Measurements from ENCODE around the gene RPH3AL. TPM values are rescaled to one million over a fixed set of nuclear protein-coding genes. Genes with fewer than 3 reads are reported as not detected.

The RPH3AL gene
- total and polyA plus RNA-seq, 2 of the 8 experiments (the other 6 are each of a cell fraction or from before 2014, with no cell fraction given) = 5.6 to 5.8 TPM

DNA sequence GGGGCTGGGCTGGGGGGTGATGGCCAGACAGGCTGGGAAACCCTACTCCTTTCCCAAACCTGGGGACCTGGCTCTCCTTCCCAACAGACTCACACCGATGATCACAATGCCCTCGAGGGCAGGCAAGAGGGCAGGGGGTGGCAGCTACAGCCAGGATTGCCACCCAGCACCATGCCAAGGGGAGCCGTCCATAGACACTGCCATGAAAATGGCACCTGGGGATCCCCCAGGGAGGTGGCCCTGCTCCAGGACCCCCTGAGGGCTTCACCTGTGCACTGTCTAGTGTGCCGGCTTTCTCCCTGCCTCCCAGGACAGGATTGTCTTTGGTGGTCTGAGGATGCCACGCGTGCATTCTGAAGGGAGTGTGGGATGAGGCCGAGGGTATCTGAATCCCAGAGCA, 24.6 kb downstream of the RPH3AL start:
- Histone ChIP-seq H3K4me1 (replicated peaks in 1 of 4; ENCODE audit: control insufficient read depth in 3 of 4, insufficient read depth in 4 of 4, low read length in 3 of 4) (peaks cover 0 to 3% (median under 1%) of the 10 kb centered on the region in 4 experiments; a peak in 3 of 7 replicates), H3K36me3 (ENCODE audit: control insufficient read depth in 2 of 4, insufficient read depth in 4 of 4, low read length in 3 of 4) (no peaks in the 10 kb centered on the region), H4K91ac (replicated peaks; ENCODE audit: insufficient read length, low read length) (no peak overlapping the region), H3K56ac (replicated peaks; ENCODE audit: insufficient read length, low read depth, low read length) (no peak overlapping the region), H2BK12ac (ENCODE audit: low read depth, low read length) (0 out of 2 replicates have a peak overlapping the region, but pooled peaks have one; percentile 3), H3K79me2 (ENCODE audit: control insufficient read depth in 1 of 2, insufficient read depth in 2 of 2, low read length in 2 of 2) (no peaks in the 10 kb centered on the region), H2BK5ac (ENCODE audit: low read depth, low read length) (no peak overlapping the region), H3K4ac (replicated peaks; ENCODE audit: insufficient read length, low read depth, low read length) (no peak overlapping the region), H3K18ac (ENCODE audit: extremely low read depth, low read length) (no peak overlapping the region), H3K23ac (ENCODE audit: insufficient read length) (no peak overlapping the region), H3K79me1 (ENCODE audit: low read depth, low read length) (no peaks in the 10 kb centered on the region), H4K20me1 (replicated peaks in 1 of 2; ENCODE audit: control insufficient read depth in 1 of 2, insufficient read depth in 2 of 2, low read length in 2 of 2) (no peaks in the 10 kb centered on the region), H3K9me3 (ENCODE audit: insufficient read depth in 2 of 2, low read depth in 1 of 2, low read length in 1 of 2) (no peaks in the 10 kb centered on the region), H3K4me2 (ENCODE audit: insufficient read depth in 1 of 2, low read depth in 2 of 2, low read length in 2 of 2) (no peak overlapping the region), H3K14ac (ENCODE audit: insufficient read length) (no peak overlapping the region), H2BK15ac (ENCODE audit: low read length) (no peak overlapping the region), H3K4me3 (ENCODE audit: extremely low read depth in 1 of 4, insufficient read depth in 2 of 4, low read depth in 3 of 4, low read length in 4 of 4) (no peak overlapping the region), H4K8ac (ENCODE audit: extremely low read depth, insufficient read depth, low read length) (no peak overlapping the region), H3K9ac (replicated peaks in 1 of 4; ENCODE audit: extremely low read depth in 1 of 4, low read depth in 3 of 4, low read length in 3 of 4) (no peak overlapping the region), H2BK20ac (ENCODE audit: low read length) (no peak overlapping the region), H3K27me3 (replicated peaks in 1 of 4; ENCODE audit: control insufficient read depth in 3 of 4, extremely low read depth in 1 of 4, insufficient read depth in 3 of 4, low read length in 3 of 4) (0 out of 7 replicates have a peak, but pooled peaks cover 0 to 3% (median 0%) of the 10 kb centered on the region in 4 experiments), H2AFZ (ENCODE audit: low read length) (no peak overlapping the region), H2AK5ac (ENCODE audit: low read depth, low read length) (no peak overlapping the region), H3K27ac (ENCODE audit: low read depth, low read length) (no peak overlapping the region), H2BK120ac (replicated peaks; ENCODE audit: low read depth, low read length) (no peak overlapping the region), H4K5ac (ENCODE audit: insufficient read length, low read depth, low read length) (no peak overlapping the region), H3K23me2 (ENCODE audit: low read depth, low read length) (no peaks in the 10 kb centered on the region; the same call in 1 of the 2 replicates)
- POLR2A ChIA-PET (ENCODE audit: partially characterized antibody) = no interaction called here
- WGBS, 2 experiments (ENCODE audit: extremely low coverage in 1 of 2, insufficient coverage in 1 of 2, insufficient read length in 1 of 2, insufficient replicate concordance in 2 of 2, low coverage in 1 of 2, low lambda C conversion rate in 2 of 2, missing lambda C conversion rate in 1 of 2) = 88% methylated on average over 7 of the region's 7 CpGs; no CpG with 5 or more reads in 1 of the 2 experiments
- FAIRE-seq (no peak), DNase-seq (ENCODE audit: low read depth in 1 of 2, low spot score in 2 of 2) (no peak)
- no peak for TF ChIP-seq JUND (IDR thresholded peaks at IDR 0.05; ENCODE audit: low read length)
- no peak for TF ChIP-seq SIN3A (conservative IDR thresholded peaks at IDR 0.05 in 1 of 2, IDR thresholded peaks at IDR 0.05 in 1 of 2; ENCODE audit: low read depth in 1 of 2, low read length in 2 of 2)
- no peak for TF ChIP-seq ASH2L (IDR thresholded peaks at IDR 0.05; ENCODE audit: low read length)
- no peak for TF ChIP-seq CBX5 (IDR thresholded peaks at IDR 0.05; ENCODE audit: low read depth, low read length)
- TF ChIP-seq CHD1 (IDR thresholded peaks at IDR 0.05; ENCODE audit: low read depth, low read length) = no peak
- TF ChIP-seq NRF1 (IDR thresholded peaks at IDR 0.05; ENCODE audit: low read depth, low read length) = no peak
- no peak for TF ChIP-seq SP1 (IDR thresholded peaks at IDR 0.05; ENCODE audit: low read depth, low read length)
- TF ChIP-seq KDM5A (IDR thresholded peaks at IDR 0.05; ENCODE audit: low read length) = no peak
- no peak for TF ChIP-seq CTBP2 (IDR thresholded peaks at IDR 0.05; ENCODE audit: borderline replicate concordance, insufficient read depth, insufficient read length, low read length)
- no peak for TF ChIP-seq POLR2A (IDR thresholded peaks at IDR 0.05; ENCODE audit: control extremely low read depth in 1 of 2, low read depth in 2 of 2, low read length in 2 of 2)
- TF ChIP-seq CEBPB (IDR thresholded peaks at IDR 0.05; ENCODE audit: low read depth, low read length) = no peak
- no peak for TF ChIP-seq RBBP5 (IDR thresholded peaks at IDR 0.05; ENCODE audit: borderline replicate concordance, low read depth, low read length)
- no peak for TF ChIP-seq GTF2F1 (IDR thresholded peaks at IDR 0.05; ENCODE audit: borderline replicate concordance, low read depth, low read length)
- TF ChIP-seq SAP30 (IDR thresholded peaks at IDR 0.05; ENCODE audit: insufficient read depth, insufficient replicate concordance, low read length) = no peak
- CTCF ChIA-PET (ENCODE audit: partially characterized antibody) = no interaction called here

Data from H1 (cell line).